K562 (cell line): ENCODE measurements around the gene LIMD2. TPM values are rescaled to one million over a fixed set of nuclear protein-coding genes. Genes with fewer than 3 reads are reported as not detected.
A peak's percentile ranks its signal among the peaks of the same experiment; 100 is the strongest.

ENCODE experiments used
- ATAC-seq: fragments of 200-7000 bp; cut with Tn5 transposase; 3 replicates; pipeline ENCODE4 v1.9.1; 2020; ENCODE audit warnings: moderate library complexity
- BruUV-seq: library from RNA; stranded (reverse); fragments of 400-500 nt; replicated peaks from 2 replicates; lab custom pipeline; 2021; lab: Mats Ljungman, UMichigan
- CTCF ChIA-PET: fragments of 300-600 bp; formaldehyde crosslinking; extraction: SDS; loops from one replicate; lab custom pipeline; 2021; ENCODE audit warnings: low intra/inter-chr PET ratio; lab: Yijun Ruan, JAX
- POLR2A ChIA-PET: fragments of 300-600, 350-650 bp; sonication (Branson Sonifier 250); formaldehyde crosslinking; extraction: SDS; loops from one replicate; lab custom pipeline; 2021; ENCODE audit warnings: antibody characterized with exemption, inconsistent platforms; lab: Yijun Ruan, JAX
- DNase-seq, 4 experiments: peaks; one replicate each; pipeline versions ENCODE4 v3.0.0 to v3.0.0-alpha.2; 2011 to 2018; ENCODE audit warnings: low spot score in 3 of 4, mixed read lengths in 3 of 4; ENCODE audit errors: extremely low read depth in 1 of 4
- FAIRE-seq: peaks from 2 replicates; lab custom pipeline; 2011; peaks lifted over from hg19 to GRCh38; lab: Jason Lieb, UNC
- H2AFZ ChIP-seq: 2 replicates; pipeline ENCODE4 v1.6.0; 2011; ENCODE audit warnings: low read depth, low read length, control low read depth, inconsistent platforms
- H3K27ac ChIP-seq: fragments of 200-600 bp; 3 replicates; pipeline ENCODE4 v1.8.0; 2011; ENCODE audit warnings: low read depth, mild to moderate bottlenecking, control low read depth, inconsistent platforms, low read length, moderate library complexity, mixed read lengths; ENCODE audit errors: extremely low read depth
- H3K27me3 ChIP-seq, 2 experiments: fragments of 300-600 bp in 1 of 2; 2 replicates in 1 of 2; 3 replicates in 1 of 2; pipeline versions ENCODE4 v1.6.0 to v1.8.0; 2011; ENCODE audit warnings: inconsistent platforms in 2 of 2, low read length in 2 of 2, mild to moderate bottlenecking in 1 of 2, mixed read lengths in 1 of 2, moderate library complexity in 1 of 2; ENCODE audit not compliant: control insufficient read depth in 2 of 2, insufficient read depth in 2 of 2
- H3K36me3 ChIP-seq: fragments of 300-600 bp; 3 replicates; pipeline ENCODE4 v1.8.0; 2011; ENCODE audit warnings: mild to moderate bottlenecking, low read length, inconsistent platforms; ENCODE audit not compliant: control insufficient read depth, insufficient read depth
- H3K4me1 ChIP-seq, 2 experiments: fragments of 200-600 bp in 1 of 2; replicated peaks in 1 of 2; 2 replicates in 1 of 2; 3 replicates in 1 of 2; pipeline versions ENCODE4 v1.5.1 to v1.8.0; 2011; ENCODE audit warnings: inconsistent platforms in 2 of 2, low read length in 2 of 2, mild to moderate bottlenecking in 1 of 2, mixed read lengths in 1 of 2, moderate library complexity in 1 of 2; ENCODE audit not compliant: control insufficient read depth in 2 of 2, insufficient read depth in 2 of 2
- H3K4me2 ChIP-seq: 2 replicates; pipeline ENCODE4 v1.6.1; 2011; ENCODE audit warnings: low read length, control low read depth, inconsistent platforms, mixed read lengths; ENCODE audit not compliant: insufficient read depth
- H3K4me3 ChIP-seq: fragments of 200-600 bp; sonication (generic), shearing (Covaris generic); 2 replicates; pipeline ENCODE4 v1.5.1; 2016; ENCODE audit warnings: control low read depth, inconsistent platforms
- H3K79me2 ChIP-seq: fragments of 200-600 bp; 3 replicates; pipeline ENCODE4 v1.8.0; 2011; ENCODE audit warnings: low read length, inconsistent platforms; ENCODE audit not compliant: control insufficient read depth, insufficient read depth
- H3K9ac ChIP-seq, 2 experiments: 2 replicates each; pipeline versions ENCODE4 v1.6.0 to v1.6.1; 2011; ENCODE audit warnings: low read depth in 2 of 2, low read length in 2 of 2, control low read depth in 1 of 2, inconsistent platforms in 1 of 2, mild to moderate bottlenecking in 1 of 2, mixed read lengths in 1 of 2; ENCODE audit not compliant: insufficient read depth in 1 of 2
- H3K9me1 ChIP-seq: one replicate; pipeline ENCODE4 v1.6.0; 2011; ENCODE audit warnings: inconsistent platforms, mild to moderate bottlenecking, low read length, moderate library complexity; ENCODE audit not compliant: control insufficient read depth, insufficient read depth
- H3K9me3 ChIP-seq: replicated peaks from 2 replicates; pipeline ENCODE4 v1.5.1; 2011; ENCODE audit warnings: low read depth, low read length, inconsistent platforms; ENCODE audit not compliant: control insufficient read depth, insufficient read depth
- H4K20me1 ChIP-seq: replicated peaks from 2 replicates; pipeline ENCODE4 v1.6.1; 2011; ENCODE audit warnings: low read length, inconsistent platforms, mixed read lengths; ENCODE audit not compliant: control insufficient read depth, insufficient read depth
- ARID4B ChIP-seq: sonication (generic); formaldehyde crosslinking; IDR thresholded peaks from 2 replicates; pipeline ENCODE4 v1.8.0; 2022; ENCODE audit warnings: mild to moderate bottlenecking, missing genetic modification reagents
- KLF6 ChIP-seq: fragments of 250-450 bp; sonication (Bioruptor Pico); IDR thresholded peaks from 2 replicates; pipeline ENCODE4 v1.4.0; 2020; ENCODE audit warnings: mild to moderate bottlenecking, moderate library complexity, borderline replicate concordance
- MTA2 ChIP-seq: fragments of 450-650 bp; IDR thresholded peaks from 2 replicates; pipeline ENCODE4 v1.6.1; 2016; ENCODE audit warnings: low read depth
- POLR2AphosphoS5 ChIP-seq: IDR thresholded peaks from 2 replicates; pipeline ENCODE4 v1.6.1; 2011; ENCODE audit warnings: mild to moderate bottlenecking, low read depth, low read length, moderate library complexity; ENCODE audit not compliant: control insufficient read depth, insufficient read depth
- RNF219 ChIP-seq: fragments of 250-450 bp; sonication (Bioruptor Pico); IDR thresholded peaks from 2 replicates; pipeline ENCODE4 v1.5.0; 2022; ENCODE audit warnings: mild to moderate bottlenecking
- SAFB2 ChIP-seq: fragments of 200-400 bp; formaldehyde crosslinking; IDR thresholded peaks from 2 replicates; pipeline ENCODE4 v1.6.1; 2018; ENCODE audit warnings: borderline replicate concordance, low read length, low read depth, moderate library complexity; ENCODE audit not compliant: severe bottlenecking
- USF2 ChIP-seq: sonication (generic); formaldehyde crosslinking; IDR thresholded peaks from 2 replicates; pipeline ENCODE4 v1.5.0; 2020; ENCODE audit warnings: missing genetic modification reagents
- ZNF224 ChIP-seq: sonication (generic); formaldehyde crosslinking; IDR thresholded peaks from 2 replicates; pipeline ENCODE4 v1.8.0; 2022; ENCODE audit warnings: mild to moderate bottlenecking, missing genetic modification reagents
- ZNF398 ChIP-seq: fragments of 250-450 bp; sonication (Bioruptor Pico); IDR thresholded peaks from 2 replicates; pipeline ENCODE4 v1.8.0; 2021; ENCODE audit warnings: moderate library complexity, mild to moderate bottlenecking, inconsistent platforms
- WGBS: fragments of 100-300 bp; shearing (Covaris generic); methylation state at CpG from one replicate; pipeline ENCODE4 v1.1.6; 2016; ENCODE audit warnings: low coverage, mixed read lengths; ENCODE audit not compliant: insufficient coverage; ENCODE audit errors: missing lambda C conversion rate; 5-methylcytosine and 5-hydroxymethylcytosine counted together
- in situ Hi-C: fragments of 300-500 bp; cut with MboI; formaldehyde crosslinking; loops from 4 replicates; pipeline ENCODE4 v1.15.0; 2018; ENCODE audit warnings: inconsistent platforms, mixed read lengths
- intact Hi-C: fragments of 100-400 bp; cut with micrococcal nuclease; formaldehyde crosslinking; loops from 2 replicates; pipeline ENCODE4 v1.14.2; 2022
- polyA plus RNA-seq, 8 experiments: library from polyadenylated mRNA; depleted of rRNA in 4 of 8; stranded (reverse) in 5 of 8; unstranded in 3 of 8; fragments of >200 nt; fragmentation: Nextera tagmentation in 2 of 8; fragmentation: Illumina TruSeq in 1 of 8; extraction: Ambion mirVana in 2 of 8; extraction: Trizol in 1 of 8; gene quantifications; 2 replicates each; pipeline versions ENCODE4 v1.2.1 to v1.2.3, GENCODE V29; 2011 to 2014; ENCODE audit warnings: inconsistent platforms in 1 of 8, missing spikeins in 1 of 8
- total RNA-seq, 7 experiments: library from RNA; depleted of rRNA in 6 of 7; stranded (reverse); fragments of >200 nt in 6 of 7; fragmentation: Illumina TruSeq in 2 of 7; extraction: Trizol in 2 of 7; gene quantifications; 2 replicates each; pipeline versions ENCODE4 v1.2.1 to v1.2.3, GENCODE V29; 2011 to 2021; ENCODE audit warnings: low replicate concordance in 1 of 7

Gene LIMD2
- total and polyA plus RNA-seq, 9 of the 15 experiments (the other 6 are each of a cell fraction or from before 2014, with no cell fraction given), result 0.07 to 11.2 (median 2.8) TPM

GRCh38 chr17:63714550-63715277, 14.8 kb upstream of the LIMD2 start:
- Histone ChIP-seq H3K9ac (peak overlapping the region in 1 of 2 experiments; percentile 79; a peak in 2 of 4 replicates), H3K9me1 (no peaks in the 10 kb centered on the region), H3K27ac (no peak overlapping the region), H3K79me2 (no peaks in the 10 kb centered on the region), H3K9me3 (no peaks in the 10 kb centered on the region), H3K4me3 (no peak overlapping the region), H3K4me2 (no peak overlapping the region), H4K20me1 (no peaks in the 10 kb centered on the region; the same call in 1 of the 2 replicates), H2AFZ (no peak overlapping the region), H3K4me1 (no peaks in the 10 kb centered on the region; a peak in 1 of 5 replicates), H3K27me3 (no peaks in the 10 kb centered on the region), H3K36me3 (peaks cover 24% of the 10 kb centered on the region; the same call in 2 of the 3 replicates)
- in situ Hi-C loops (no loop called here), intact Hi-C loops (no loop called here)
- WGBS, result 52% methylated on average over 10 of the region's 10 CpGs
- POLR2A ChIA-PET, result interaction anchor here (1.4 to 2.0 kb wide), 3 partner anchors 13 to 59 kb away, joined by 3 to 6 read pairs (median 4); partner anchors contain the start of genes CCDC47 and DDX42
- FAIRE-seq (no peak), DNase-seq (no peak), ATAC-seq (0 out of 3 replicates have a peak, but pooled peaks have one; percentile 33)
- BruUV-seq, result no TSS peak
- TF ChIP-seq USF2 (CRISPR knock-in tag), result no peak
- TF ChIP-seq MTA2, result no peak
- TF ChIP-seq ZNF398 (CRISPR knock-in tag), result no peak
- TF ChIP-seq ARID4B (CRISPR knock-in tag), result no peak
- no peak for TF ChIP-seq ZNF224 (CRISPR knock-in tag)
- no peak for TF ChIP-seq RNF219 (CRISPR knock-in tag)
- no peak for TF ChIP-seq SAFB2
- no peak for TF ChIP-seq KLF6 (CRISPR knock-in tag)
- no peak for TF ChIP-seq POLR2AphosphoS5
- CTCF ChIA-PET, result no interaction called here
